GM19438 (cell line): ENCODE data around the gene PRR33.
A peak's percentile ranks its signal among the peaks of the same experiment; 100 is the strongest.
"Not testable (repeated sequence)": the region's sequence is repeated elsewhere in the genome, so short reads cannot be mapped to it uniquely, and the experiment has no call there.

Source experiments
- ATAC-seq: cut with Tn5 transposase; IDR thresholded peaks from one replicate; pipeline ENCODE4 v1.9.1; 2021; ENCODE audit warnings: low read depth; ENCODE audit not compliant: unreplicated experiment

Gene PRR33

DNA sequence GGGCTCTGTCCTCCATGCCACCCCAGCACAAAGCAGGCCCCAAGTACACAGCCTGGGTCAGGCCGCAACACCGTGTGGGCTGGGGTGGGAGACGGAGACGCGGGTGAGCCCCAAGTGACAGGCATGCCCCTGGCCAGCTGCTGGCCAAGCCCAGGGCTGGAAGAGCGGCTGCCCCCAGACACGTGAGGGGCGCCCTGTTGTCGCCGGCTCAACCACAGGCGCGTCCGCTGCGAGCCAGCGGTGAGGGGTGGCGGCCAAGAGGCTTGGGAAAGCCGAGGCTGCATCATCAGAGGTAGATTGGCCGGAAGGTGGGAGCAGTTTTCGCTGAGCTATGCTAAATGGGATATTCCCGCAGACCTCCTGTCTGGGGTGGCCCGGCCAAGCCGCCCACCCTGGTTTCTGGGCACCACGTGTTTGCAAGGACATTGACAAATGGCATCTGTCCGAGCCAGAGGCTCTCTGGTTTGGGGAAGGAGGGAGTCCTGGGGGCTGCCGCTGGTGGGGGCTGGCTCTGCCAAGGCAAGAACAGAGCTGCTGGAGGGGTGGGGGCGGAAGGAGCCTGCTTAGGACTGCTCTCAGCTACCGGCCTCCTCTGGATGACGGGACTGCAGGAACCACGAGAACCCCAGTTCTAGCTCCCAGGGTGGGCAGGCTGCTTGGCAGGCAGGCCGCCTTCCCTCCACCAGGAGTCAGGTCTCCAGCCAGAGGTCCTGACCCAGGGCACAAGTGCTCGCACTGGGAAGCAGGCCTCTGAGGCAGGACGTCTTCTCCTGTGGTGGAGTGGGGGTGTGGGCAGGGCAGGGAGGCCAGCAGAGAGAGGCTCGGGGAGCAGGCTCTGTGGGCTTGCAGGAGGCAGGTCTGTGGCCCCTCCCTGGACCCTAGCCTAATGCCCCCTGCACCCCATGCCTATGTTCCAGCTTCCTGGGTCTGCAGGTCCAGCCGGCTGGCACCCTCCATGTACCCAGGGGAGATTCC lies 552 bp downstream of the PRR33 start:
- ATAC-seq = no peak

DNA sequence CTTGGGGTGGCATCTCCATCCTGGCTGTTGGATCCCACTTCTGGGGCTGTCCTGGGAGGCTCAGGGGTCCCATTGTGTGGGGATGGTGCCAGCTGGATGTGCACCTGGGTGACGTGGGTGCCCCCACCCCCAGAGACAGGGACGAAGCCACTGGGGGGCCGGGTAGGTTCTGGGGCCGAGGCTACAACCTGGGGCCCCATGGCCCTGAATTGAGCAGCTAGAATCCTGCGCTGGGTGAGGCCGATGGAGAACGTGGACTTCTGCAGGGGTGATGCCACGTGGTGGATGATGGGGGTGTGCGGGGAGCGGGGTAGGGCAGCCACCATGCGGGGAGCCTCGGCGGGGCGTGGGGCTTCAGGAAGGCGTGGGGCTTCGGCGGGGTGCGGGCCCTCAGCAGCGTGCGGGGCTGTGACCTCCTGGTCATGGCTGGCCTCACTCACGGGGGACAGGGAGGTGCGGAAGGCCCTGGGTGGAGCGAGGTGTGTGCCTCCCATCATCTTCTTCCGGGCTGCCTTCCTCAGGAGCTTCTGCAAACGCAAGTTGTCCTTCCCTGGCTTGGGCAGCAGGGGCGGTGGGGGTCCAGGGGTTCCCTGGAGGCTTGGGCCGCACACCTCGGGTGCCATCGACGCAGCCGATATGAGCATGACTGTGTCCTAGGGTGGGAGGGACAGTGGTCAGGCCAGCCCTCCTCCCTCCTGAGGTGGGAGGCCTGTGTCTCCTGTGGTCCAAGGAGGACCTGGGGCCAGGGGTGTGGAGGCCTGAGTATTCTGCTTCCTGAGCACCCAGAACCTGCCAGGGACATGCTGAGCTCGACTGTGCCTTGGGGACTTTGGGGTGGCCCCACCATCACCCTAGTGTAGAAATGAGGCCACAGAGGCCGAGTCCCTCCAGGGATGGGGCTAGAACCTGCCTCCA lies 1.5 kb downstream of the PRR33 start:
- ATAC-seq = no peak

DNA sequence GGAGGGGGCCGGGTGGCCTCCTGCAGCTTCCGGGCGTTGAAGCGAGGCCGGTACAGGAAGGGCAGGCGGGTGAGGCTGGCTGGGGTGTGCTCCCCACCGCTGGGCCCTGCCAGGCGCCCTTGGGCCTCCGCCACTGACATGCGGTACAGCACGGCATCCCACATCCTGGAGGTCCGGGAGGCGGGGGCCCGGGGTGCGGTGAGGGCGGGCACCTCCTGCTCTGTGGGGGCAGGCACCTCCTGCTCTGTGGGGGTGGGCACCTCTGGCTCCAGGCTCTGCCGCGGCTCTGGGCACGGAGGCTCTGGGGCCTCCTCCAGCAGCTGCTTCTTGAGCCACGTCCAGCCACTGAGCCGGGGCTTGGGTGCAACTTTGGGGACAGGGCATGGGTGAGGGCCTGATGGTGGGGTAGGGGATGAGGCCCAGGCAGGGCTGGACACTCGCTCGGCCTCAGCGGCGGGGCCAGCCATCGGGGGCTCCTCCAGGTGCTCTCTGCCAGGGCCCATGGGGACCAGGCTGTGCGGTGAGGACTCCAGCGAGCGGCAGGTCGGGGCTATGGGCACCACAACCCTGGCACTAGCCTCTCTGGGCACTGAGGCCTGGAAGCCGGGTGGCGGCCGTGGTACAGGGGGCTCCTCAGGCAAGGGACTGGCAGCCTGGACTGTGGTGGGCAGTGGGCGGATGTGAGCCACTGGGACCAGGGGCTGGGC lies 2.3 kb downstream of the PRR33 start:
- no peak for ATAC-seq

DNA sequence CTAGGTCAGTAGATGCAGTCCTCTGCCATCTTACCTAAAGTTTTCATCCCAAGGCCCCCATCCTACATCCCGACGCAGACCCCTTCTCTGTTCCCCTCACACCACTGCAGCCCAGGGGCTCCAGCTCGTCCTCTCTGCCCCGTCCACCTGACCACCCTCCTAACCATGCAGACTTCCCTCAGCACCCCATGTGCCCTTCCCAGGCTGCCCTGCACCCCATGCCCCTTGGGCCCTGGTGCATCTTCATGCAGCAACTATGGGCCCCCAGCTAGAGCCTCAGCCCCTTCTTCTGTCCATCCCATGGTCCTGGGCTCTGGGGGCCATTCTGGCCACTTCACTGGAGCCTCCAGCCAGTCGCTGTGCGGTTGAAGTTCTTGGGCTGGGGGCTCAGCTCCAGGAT lies 2.9 kb downstream of the PRR33 start:
- no peak for ATAC-seq

DNA sequence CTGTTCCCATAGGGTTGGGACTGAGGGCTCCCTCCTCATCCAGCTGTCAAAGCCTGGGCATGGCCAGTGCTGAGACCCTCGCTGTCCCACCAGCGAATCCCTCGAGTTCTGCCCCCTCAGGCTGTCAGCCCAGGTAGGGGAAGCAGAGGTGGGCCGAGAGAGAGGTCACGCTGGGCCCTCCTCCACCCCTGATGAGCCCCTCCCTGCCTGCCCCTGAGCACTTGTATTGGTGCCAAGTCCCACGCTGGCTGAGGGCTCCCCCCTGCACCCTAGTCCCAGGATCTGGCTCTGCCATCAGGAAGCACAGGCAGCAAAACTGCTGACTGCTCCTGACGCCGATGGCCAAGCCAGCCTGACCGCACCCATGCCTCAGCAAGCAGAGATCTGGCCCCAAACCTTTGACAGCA lies 3.3 kb downstream of the PRR33 start:
- no peak for ATAC-seq

- no peak for ATAC-seq
Observed at GRCh38 chr11:1887451-1888346, 4.0 kb downstream of the PRR33 start.

- ATAC-seq = not testable (repeated sequence)
Observed at GRCh38 chr11:1886551-1886950, 5.1 kb downstream of the PRR33 start.

DNA sequence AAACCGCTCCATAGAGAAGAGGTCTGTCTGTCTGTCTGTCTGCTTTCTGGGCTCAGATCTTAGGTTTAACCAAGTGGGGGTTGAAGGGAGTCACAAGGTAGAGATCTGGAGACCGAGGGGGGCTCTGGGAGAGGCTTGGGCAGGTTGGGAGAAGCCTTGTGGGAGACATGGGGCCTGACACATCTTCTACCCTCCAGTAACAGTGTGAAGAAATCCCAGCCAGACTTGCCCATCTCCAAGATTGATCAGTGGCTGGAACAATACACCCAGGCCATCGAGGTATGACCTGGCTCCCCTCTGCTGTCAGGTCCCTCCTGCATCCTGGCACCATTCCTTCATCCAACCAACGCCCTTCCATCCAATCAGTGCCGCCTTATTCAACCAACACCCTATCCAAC lies 7.4 kb downstream of the PRR33 start:
- no peak for ATAC-seq

GRCh38 chr11:1883346-1884302 lies 8.1 kb downstream of the PRR33 start:
- ATAC-seq = no peak

- peak; percentile 63 for ATAC-seq
Observed at GRCh38 chr11:1882265-1883238, 9.1 kb downstream of the PRR33 start.

- no peak for ATAC-seq
Observed at GRCh38 chr11:1881442-1882264, 10.0 kb downstream of the PRR33 start.

- no peak for ATAC-seq
Observed at GRCh38 chr11:1880746-1881441, 10.8 kb downstream of the PRR33 start.

DNA sequence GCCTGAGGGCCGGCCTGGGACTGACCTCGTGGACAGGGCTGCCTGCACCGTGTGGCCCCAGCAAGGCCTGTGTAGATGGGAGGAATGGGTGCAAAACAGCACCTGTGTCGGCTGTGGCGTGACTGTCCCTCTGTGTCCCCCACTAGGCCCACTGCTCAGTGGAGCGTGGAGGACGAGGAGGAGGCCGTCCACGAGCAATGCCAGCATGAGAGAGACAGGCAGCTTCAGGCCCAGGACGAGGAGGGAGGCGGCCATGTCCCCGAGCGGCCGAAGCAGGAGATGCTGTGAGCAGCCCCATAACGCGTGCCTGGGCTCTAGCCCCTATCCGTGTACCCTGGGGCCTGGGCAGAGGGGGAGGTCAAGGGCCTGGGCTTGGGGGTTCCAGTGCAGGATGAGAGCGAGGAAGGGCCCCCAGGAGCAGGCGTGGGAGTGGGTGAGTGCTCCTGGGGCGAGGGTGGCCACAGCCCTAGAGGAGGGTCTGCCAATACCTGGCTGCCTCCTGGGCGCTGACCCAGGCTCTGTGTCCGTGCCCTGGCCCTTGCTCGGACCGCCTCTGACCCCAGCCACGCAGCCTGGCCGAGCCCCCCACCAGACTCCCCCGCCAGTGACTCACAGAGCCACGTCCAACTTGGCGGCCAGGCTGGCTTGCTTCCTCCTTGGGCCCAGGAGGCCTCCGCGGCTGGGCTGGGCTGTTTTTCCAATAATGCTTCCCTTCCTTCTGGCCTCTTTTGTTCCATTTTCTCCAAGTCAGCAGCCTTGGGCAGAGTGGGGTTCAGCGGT lies 11.6 kb downstream of the PRR33 start:
- ATAC-seq = no peak

- ATAC-seq = no peak
Observed at GRCh38 chr11:1879342-1879940, 12.3 kb downstream of the PRR33 start.
